PFSK-1 (cell line): Measurements from ENCODE around the gene COL1A2.

ENCODE experiments used
- FOXP2 ChIP-seq: optimal IDR thresholded peaks from 2 replicates; pipeline ENCODE3; 2011; ENCODE audit warnings: borderline replicate concordance, control low read depth, inconsistent platforms; ENCODE audit not compliant: insufficient read depth; ENCODE audit errors: extremely low read length, extremely low read depth
- POLR2AphosphoS5 ChIP-seq: IDR thresholded peaks from 2 replicates; pipeline ENCODE4 v1.6.1; 2012; ENCODE audit warnings: low read depth, mild to moderate bottlenecking, control low read depth, low read length, moderate library complexity
- SIN3A ChIP-seq: IDR thresholded peaks from 2 replicates; pipeline ENCODE4 v1.6.1; 2012; ENCODE audit warnings: mild to moderate bottlenecking, low read length, moderate library complexity, borderline replicate concordance; ENCODE audit not compliant: insufficient read depth
- TAF1 ChIP-seq: IDR thresholded peaks from 2 replicates; pipeline ENCODE4 v1.6.1; 2012; ENCODE audit warnings: low read length, control low read depth, borderline replicate concordance; ENCODE audit not compliant: insufficient read depth
- TF ChIP-seq, protein P1 (sequence below), 2 experiments: IDR thresholded peaks; 2 replicates each; pipeline versions ENCODE4 v1.6.1 to v1.8.0; 2011 to 2012; ENCODE audit warnings: low read depth in 2 of 2, low read length in 2 of 2, control low read depth in 1 of 2, inconsistent platforms in 1 of 2, mild to moderate bottlenecking in 1 of 2, moderate library complexity in 1 of 2; ENCODE audit not compliant: insufficient read depth in 1 of 2

COL1A2 gene

DNA sequence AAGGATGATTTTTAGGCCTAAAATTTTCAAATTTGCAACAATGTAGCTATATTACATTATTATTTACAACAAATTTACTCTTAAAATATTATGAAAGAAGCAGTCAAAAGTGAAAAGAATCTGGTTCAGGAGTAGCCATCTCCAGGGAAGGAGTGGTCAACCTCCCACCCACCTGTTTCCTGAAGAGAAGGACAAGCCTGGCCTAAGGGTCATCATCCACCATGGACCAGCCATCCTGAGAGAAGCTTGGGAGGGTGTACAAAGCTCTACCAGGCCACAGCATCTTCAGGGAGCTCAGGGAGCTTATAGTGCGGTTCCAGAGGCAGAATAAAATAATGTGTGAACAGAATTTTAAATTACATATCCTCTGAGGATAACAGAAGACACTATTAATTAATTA is 38.1 kb downstream of the COL1A2 start:
- TF ChIP-seq POLR2AphosphoS5 (no peak), FOXP2 (no peak), TAF1 (no peak), SIN3A (no peak)
- TF ChIP-seq, protein P1, sequence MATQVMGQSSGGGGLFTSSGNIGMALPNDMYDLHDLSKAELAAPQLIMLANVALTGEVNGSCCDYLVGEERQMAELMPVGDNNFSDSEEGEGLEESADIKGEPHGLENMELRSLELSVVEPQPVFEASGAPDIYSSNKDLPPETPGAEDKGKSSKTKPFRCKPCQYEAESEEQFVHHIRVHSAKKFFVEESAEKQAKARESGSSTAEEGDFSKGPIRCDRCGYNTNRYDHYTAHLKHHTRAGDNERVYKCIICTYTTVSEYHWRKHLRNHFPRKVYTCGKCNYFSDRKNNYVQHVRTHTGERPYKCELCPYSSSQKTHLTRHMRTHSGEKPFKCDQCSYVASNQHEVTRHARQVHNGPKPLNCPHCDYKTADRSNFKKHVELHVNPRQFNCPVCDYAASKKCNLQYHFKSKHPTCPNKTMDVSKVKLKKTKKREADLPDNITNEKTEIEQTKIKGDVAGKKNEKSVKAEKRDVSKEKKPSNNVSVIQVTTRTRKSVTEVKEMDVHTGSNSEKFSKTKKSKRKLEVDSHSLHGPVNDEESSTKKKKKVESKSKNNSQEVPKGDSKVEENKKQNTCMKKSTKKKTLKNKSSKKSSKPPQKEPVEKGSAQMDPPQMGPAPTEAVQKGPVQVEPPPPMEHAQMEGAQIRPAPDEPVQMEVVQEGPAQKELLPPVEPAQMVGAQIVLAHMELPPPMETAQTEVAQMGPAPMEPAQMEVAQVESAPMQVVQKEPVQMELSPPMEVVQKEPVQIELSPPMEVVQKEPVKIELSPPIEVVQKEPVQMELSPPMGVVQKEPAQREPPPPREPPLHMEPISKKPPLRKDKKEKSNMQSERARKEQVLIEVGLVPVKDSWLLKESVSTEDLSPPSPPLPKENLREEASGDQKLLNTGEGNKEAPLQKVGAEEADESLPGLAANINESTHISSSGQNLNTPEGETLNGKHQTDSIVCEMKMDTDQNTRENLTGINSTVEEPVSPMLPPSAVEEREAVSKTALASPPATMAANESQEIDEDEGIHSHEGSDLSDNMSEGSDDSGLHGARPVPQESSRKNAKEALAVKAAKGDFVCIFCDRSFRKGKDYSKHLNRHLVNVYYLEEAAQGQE (IDR thresholded peaks at IDR 0.05; ENCODE audit: insufficient read depth in 1 of 2, low read depth in 2 of 2, low read length in 2 of 2), result no peak

DNA sequence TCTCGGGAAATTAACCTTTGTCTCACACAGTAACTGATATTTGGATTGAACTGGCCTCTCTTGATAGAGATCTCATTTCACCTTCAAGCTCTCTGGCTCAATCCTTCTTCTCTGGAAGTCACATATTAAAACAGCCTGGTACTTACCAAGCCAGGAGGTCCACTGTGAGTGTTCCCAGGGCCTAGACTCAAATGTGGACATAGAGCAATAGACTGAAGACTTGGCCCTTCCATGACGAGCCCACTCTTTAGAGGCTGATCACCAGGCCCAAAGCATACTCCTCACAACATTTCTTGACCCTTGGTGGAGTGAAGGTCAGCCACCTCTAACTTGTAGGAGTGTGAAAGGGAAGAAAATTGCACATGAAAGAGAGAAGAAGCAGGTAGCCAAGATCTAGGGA is 38.5 kb downstream of the COL1A2 start:
- TF ChIP-seq SIN3A (no peak), TAF1 (no peak)

DNA sequence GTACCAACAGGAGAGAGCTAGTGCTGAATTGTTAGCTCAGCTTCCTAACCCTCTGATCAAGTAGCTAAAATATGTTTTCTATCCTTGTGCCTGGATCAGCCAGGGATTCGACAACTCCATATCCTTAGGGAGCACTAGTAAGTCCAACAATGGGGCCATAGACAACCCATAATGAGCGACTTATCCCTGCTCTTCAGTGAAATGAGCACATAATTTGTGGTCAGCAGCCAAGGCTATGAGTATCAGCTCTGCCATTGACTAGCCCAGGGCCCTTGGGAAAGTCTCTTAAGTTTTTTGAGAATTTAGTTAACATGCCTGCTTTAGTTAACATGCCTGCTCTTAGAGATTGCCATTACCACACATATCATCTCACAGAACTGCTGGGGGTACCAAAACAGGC is 39.3 kb downstream of the COL1A2 start:
- TF ChIP-seq, protein P1 (IDR thresholded peaks at IDR 0.05; ENCODE audit: insufficient read depth in 1 of 2, low read depth in 2 of 2, low read length in 2 of 2), result no peak
- TF ChIP-seq TAF1 (no peak), POLR2AphosphoS5 (no peak), SIN3A (no peak), FOXP2 (no peak)

DNA sequence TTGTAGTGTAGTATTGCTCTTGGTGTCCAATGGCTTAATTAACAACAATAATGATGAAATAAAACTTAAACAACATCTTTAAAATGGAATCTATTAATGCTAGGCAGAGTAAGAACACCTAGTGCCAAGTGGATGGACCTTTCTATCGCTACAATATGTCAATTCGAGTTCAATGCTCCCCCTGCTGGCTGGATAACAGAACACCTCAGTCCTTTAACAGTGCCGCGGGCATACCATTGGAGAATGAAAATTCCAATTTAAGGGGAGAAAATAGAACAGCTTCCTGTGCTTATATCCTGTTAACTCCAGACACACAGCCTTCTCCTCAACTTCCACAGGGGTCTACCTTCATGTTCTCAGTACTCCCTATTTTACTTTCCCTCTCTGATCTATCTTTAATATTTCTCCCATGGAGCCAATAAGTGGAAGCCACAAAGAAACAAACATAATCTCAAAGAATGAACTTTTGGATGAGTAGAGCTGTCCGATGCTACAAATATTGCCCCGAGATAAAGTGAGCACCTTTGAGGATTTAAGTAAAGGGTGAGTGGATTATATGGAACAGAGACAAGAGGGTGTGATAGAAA is 41.4 kb downstream of the COL1A2 start:
- TF ChIP-seq FOXP2 (no peak), POLR2AphosphoS5 (no peak), TAF1 (no peak), SIN3A (no peak)
- TF ChIP-seq, protein P1 (IDR thresholded peaks at IDR 0.05; ENCODE audit: insufficient read depth in 1 of 2, low read depth in 2 of 2, low read length in 2 of 2), result no peak

DNA sequence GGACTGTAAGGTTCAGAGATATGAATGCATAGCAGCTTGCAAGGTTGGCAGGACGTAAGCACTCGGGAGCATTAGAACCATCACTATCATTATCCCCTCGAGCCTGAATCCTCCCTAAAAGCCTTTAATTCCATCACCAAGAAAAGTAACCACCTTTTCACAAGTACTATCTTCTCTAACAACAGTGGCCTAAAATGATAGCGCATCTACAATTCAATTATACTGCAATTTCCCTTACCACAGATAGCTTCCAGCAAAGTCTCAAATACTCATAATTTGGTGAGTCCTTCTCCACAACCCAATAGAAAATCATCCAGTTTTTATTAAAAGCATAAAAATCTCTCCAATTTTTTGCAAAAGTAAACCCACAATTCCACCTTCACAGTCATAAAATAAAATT is 42.0 kb downstream of the COL1A2 start:
- TF ChIP-seq, protein P1 (IDR thresholded peaks at IDR 0.05; ENCODE audit: insufficient read depth in 1 of 2, low read depth in 2 of 2, low read length in 2 of 2), result no peak
- TF ChIP-seq TAF1 (no peak), FOXP2 (no peak), POLR2AphosphoS5 (no peak), SIN3A (no peak)
